ENCODE results near the gene BPIFB3.

The BPIFB3 gene

DNA sequence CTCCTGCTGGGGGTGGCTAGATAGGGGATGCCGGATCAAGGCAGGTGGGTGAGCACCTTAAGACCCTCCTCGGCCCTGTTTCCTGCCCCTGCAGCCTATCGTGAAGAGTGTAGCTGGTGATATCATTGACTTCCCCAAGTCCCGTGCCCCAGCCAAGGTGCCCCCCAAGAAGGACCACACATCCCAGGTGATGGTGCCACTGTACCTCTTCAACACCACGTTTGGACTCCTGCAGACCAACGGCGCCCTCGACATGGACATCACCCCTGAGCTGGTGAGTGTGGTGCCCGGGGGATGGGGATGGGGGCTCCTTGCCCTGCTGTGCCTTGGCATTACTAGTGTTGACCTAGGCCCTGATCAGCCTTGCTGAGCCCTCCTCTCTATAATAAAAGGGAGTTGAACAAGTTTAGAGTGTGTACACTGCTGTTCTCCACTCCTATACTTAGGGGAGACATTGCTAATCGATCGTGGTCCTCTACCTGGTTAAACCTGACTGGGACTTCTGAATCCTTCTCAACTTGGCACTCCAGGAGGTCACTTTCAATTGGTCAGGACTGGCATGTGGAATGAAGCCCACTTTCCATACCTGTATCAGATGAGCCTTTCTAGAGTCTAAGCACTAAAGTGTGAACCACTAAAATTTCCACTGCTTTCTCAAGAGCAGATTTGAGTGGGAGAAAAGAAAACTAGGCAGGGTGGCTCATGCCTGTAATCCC, 11.0 kb downstream of the BPIFB3 start:
- no peak for DNase-seq

GRCh38 chr20:33065785-33066184, 12.1 kb downstream of the BPIFB3 start:
- DNase-seq: no peak

GRCh38 chr20:33067806-33068205, 14.1 kb downstream of the BPIFB3 start:
- no peak for DNase-seq

DNA sequence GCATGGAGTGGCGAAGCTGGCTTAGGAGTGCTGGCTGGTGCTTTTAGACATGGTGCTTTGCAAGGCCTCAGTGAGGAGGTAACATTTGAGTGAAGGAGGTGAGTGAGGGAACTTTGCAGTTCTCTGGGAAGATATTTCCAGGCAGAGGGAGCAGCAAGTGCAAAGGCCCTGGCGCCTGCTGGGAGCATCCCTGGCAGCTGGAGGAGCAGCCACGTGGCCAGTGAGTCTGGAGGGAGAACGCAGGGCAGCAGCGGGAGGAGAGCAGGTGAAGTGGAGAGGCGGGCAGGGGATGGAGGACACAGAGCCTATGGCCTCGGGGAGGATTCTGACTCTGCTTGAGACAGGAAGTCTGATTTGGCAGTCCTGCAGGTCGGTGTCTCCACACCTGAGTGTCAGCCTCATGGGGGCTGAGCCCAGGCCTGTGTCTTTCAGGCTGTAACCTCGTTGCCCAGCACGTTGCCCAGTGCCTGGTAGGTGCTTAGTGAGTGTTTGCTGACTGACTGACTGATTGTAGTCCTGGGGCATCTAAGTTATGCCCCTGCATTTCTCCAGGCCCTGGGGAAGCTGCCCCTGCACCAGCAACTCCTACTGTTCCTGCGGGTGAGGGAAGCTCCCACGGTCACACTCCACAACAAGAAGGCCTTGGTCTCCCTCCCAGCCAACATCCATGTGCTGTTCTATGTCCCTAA, 14.7 kb downstream of the BPIFB3 start:
- no peak for DNase-seq

DNA sequence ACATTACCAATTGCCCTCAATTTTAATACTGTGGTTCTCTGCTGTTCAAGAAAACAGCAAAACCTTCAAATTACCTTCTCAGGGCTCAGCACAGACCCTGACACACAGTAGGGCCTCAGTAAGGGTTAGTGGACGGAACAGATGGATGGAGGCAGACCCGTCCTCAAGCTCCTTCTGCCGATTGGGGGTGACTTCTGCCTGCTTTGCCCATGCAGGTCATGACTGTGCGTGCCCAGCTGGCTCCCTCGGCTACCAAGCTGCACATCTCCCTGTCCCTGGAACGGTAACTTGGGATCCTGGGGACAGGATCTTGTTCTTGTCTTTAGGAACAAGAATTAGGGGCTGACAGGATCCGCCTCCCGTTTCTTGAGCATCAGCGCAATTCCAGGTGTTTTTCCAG, 16.0 kb downstream of the BPIFB3 start:
- no peak for DNase-seq

GRCh38 chr20:33070111-33071053, 16.7 kb downstream of the BPIFB3 start:
- no peak for DNase-seq

DNA sequence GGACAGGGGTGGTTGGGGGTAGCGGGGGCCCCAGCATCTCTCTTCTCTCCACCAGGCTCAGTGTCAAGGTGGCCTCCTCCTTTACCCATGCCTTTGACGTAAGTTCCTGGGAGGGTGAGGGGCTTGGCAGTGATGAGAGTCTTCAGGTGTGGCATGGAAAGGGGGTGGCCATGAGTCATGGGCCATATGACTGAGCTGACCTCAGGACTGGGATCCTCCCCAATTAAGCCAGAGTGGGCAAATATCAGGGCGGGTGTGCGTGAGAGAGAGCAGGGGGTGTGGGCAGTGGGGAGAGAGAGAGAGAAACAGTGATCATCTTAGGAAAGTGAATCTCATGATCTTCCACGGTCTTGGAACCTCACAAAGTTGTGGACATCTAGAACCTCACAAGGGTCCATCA, 17.5 kb downstream of the BPIFB3 start:
- no peak for DNase-seq

GRCh38 chr20:33072362-33072761, 18.7 kb downstream of the BPIFB3 start:
- DNase-seq: no peak

GRCh38 chr20:33072813-33073212, 19.1 kb downstream of the BPIFB3 start:
- no peak for DNase-seq

DNA sequence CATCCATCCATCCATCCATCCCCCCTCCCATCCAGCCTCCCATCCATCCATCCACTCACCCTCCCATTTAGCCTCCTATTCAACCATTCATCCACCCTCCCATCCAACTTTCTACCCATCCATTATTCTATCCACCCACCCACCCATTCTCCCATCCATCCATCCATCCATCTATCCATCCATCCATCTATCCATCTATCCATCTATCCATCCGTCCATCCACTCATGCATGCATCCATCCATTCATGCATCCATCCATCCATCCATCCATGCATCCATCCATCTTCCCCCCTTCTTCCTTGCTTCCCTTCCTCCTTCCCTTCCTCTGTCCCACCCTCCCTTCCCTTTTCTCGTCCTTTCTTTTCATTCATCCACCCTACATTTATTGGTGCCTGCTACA, 21.0 kb downstream of the BPIFB3 start:
- DNase-seq: no peak

DNA sequence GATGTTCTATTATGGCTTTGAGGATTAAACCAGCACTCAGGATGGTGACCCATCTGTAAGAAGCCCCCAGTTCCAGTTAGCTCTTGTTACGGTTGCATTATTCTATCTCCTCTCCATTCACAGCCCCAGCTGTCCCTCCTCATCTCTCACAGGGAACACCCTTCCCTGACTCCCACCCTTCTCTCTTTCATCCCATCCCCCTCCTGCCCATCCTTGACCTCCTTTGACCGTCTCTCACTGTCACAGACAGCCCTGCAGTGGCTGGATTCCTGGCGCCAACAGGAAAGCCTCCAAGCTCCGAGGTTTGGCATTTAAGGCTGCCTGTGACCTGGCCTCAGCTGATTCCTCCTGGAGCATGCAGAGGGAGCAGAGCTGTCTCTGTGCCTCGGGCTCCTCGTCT, 21.6 kb downstream of the BPIFB3 start:
- DNase-seq: no peak

DNA sequence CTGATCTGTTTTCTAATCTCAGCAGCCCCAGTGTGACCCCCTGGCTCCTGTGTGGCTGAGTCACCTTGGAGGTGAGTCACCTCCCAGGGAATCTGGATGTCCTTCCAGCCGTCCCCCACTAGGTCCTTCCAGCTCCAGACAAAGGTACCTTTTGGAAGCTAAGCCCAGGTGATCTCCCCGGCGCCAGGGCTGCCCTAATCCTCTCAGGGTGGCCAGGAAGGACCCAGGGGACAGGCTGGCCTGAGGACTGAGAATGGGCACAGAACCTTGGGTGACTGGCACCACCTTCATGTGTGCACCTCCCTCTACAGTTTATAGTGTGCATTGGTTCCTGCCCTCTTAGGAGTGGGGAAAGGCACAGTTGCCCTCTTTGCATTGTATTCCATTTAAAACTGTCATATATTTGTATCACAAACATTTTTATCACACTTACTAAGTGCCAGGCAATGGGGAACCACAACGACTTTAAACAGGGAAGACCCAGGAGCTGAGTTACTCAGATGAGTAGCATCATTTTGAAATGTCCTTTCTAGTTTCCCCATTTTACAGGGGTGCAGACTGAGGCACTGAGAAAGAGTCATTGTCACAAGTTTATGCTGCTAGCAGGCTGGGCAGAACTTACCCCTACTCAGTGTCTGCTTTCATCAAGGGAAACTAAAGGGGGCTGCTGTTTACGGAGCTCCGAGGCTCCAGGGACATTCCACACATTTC, 23.1 kb downstream of the BPIFB3 start:
- no peak for DNase-seq

GRCh38 chr20:33079259-33079658, 25.6 kb downstream of the BPIFB3 start, which contains the start of gene BPIFB4:
BPIFB4 (plus strand) TSS chr20:33079643; CDS start chr20:33081527, 1,884 bp downstream.
- no peak for DNase-seq

DNA sequence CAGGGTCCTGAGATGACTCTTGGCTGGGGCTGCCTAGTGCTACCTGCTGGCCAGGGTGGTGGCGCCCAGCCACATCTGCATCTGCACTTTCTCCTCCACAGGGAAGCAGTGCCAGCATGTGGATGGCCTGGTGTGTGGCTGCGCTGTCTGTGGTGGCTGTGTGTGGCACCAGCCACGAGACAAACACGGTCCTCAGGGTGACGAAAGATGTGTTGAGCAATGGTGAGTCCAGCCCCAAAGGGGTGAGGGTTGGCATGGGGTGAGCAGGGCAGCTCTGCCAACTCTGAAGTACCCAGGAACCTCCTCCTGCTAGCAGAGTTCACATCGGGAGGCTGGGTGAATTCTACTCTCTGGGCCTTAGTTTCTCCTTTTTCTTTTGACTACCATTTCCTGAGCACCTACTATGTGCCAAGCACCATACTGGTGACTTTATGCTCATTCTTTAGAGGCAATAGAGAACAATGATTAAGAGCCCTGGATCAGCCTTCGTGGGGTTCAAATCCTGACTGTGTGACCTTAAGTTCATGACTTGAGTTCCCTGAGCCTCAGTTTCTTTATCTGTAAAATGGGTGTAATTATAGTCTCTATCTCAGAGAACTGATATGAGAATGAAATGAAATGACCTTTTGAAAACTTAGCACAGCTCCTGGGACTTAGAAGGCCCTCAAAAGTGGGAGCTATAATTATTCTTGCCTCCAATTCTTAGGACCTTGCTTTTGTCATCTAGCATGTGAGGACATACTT, 27.9 kb downstream of the BPIFB3 start:
- DNase-seq: no peak

GRCh38 chr20:33082546-33082945, 28.8 kb downstream of the BPIFB3 start:
- no peak for DNase-seq

DNA sequence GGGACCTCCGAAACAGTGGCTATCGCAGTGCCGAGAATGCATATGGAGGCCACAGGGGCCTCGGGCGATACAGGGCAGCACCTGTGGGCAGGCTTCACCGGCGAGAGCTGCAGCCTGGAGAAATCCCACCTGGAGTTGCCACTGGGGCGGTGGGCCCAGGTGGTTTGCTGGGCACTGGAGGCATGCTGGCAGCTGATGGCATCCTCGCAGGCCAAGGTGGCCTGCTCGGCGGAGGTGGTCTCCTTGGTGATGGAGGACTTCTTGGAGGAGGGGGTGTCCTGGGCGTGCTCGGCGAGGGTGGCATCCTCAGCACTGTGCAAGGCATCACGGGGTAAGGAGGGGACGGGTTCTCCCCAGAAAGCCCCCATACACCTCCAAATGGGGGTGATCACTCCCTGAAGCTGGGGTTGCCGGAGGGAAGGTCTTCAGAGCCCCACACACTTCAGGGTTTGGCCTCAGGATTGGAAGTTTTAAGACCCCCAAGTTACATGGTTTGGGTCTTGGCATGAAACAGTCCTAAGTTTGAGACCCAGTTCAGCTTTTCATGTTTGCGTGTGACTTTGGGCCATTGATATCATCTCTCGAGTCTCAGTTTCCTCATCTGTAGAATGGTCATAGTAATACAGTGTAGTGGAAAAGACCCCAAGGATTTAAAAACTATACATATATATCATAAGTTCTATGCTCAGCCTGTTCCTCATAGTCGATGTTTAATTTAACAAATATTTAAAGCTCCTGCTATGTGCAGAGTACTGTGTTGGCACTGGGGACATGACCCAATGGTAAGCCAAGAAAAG, 30.0 kb downstream of the BPIFB3 start:
- no peak for DNase-seq

- no peak for DNase-seq
Measured at GRCh38 chr20:33084722-33085121, 31.0 kb downstream of the BPIFB3 start.

DNA sequence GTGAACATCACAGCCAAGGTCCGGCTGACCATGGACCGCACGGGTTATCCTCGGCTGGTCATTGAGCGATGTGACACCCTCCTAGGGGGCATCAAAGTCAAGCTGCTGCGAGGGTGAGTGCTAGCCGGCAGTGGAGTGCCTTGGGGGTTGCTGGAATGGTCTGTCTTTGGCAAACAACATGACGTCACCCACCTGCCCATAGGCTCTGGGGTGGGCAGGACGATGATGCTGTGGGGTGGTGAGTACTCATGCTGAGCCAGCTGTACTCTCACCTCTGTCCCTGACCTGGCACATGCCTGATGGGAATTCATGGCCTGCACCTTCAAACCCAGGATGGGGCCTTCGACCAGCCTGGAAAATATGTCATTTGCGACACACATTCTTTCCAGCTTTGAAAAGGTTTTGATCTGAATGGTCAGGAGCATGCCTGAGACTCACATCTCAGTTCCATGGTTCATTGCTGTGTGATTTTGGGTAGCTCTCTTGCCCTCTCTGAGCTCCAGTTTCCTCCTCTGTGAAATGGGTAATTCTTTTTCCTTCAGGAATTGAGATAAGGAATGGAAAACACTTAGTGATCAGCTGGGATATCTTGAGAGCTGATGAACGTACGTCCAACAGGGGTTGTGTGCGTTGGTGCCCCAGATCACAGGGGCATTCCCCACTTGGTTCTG, 32.5 kb downstream of the BPIFB3 start:
- no peak for DNase-seq

GRCh38 chr20:33091147-33091546, 37.4 kb downstream of the BPIFB3 start:
- DNase-seq: no peak

DNA sequence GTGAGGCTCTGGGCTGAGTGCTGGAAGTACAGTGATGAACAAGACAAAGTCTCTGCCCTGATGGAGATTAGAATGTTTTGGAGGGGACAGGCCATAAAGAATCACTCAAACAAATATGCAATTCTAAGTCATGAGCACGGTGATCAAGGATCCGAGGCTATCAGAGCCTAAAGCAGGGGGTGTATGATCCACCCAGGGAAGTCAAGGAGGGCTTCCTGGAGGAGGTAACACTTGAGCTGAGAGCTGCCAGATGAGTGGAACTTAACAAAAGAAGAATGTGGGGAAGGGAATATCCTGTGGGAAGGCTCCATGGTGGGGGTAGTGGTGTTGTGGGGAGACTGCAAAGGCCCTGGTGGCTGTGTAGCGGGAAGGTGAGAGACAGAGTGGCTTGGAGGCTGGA, 38.0 kb downstream of the BPIFB3 start:
- no peak for DNase-seq

DNA sequence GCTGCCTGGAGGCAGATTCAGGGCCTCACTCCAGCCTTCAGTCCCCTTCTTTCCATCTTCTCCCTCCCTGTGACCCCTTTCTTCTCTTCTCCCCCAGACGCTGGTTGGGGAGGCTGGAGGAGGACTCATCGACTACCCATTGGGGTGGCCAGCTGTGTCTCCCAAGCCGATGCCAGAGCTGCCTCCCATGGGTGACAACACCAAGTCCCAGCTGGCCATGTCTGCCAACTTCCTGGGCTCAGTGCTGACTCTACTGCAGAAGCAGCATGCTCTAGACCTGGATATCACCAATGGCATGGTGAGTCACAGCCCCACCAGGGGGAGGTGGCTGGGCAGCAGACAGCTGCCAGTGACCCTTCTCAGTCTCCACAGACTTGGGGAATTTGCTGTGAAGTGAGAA, 38.7 kb downstream of the BPIFB3 start:
- no peak for DNase-seq

All from central memory CD4-positive, alpha-beta T cell (primary cell).